Sigmoid colon (tissue), 7 donors: ENCODE results near the gene PXDN. TPM values are rescaled to one million over a fixed set of nuclear protein-coding genes. Genes with fewer than 3 reads are reported as not detected.

Source experiments
- DNase-seq: peaks from one replicate; pipeline ENCODE4 v3.0.0-alpha.2; 2019
- H3K27ac ChIP-seq, 4 donors: fragments of 200-600 bp; sonication (generic); one replicate each; pipeline ENCODE4 v1.5.1; 2016 to 2019; ENCODE audit warnings: mild to moderate bottlenecking in 1 of 4
- H3K27me3 ChIP-seq, 3 donors: fragments of 200-600 bp; sonication (generic); one replicate each; pipeline ENCODE4 v1.5.1; 2019; ENCODE audit warnings: mild to moderate bottlenecking in 1 of 3
- H3K36me3 ChIP-seq, 4 donors: fragments of 200-600 bp; sonication (generic); one replicate each; pipeline ENCODE4 v1.5.1; 2016 to 2019
- H3K4me1 ChIP-seq, 4 donors: fragments of 200-600 bp; sonication (generic); one replicate each; pipeline ENCODE4 v1.5.1; 2017 to 2019
- H3K4me3 ChIP-seq, 4 donors: fragments of 200-600 bp; sonication (generic); one replicate each; pipeline ENCODE4 v1.5.1; 2017 to 2019; ENCODE audit warnings: mild to moderate bottlenecking in 2 of 4, moderate library complexity in 1 of 4
- H3K9me3 ChIP-seq, 4 donors: fragments of 200-600 bp in 3 of 4; sonication (generic) in 3 of 4; one replicate each; pipeline versions ENCODE4 v1.5.1 to v1.6.1; 2013 to 2019
- EP300 ChIP-seq, 4 donors: sonication (generic); formaldehyde crosslinking; IDR thresholded peaks; one replicate each; pipeline ENCODE4 v1.6.1; 2017; ENCODE audit warnings: antibody characterized with exemption in 4 of 4
- POLR2A ChIP-seq, 2 donors: fragments of 450-650 bp; IDR thresholded peaks; one replicate each; pipeline ENCODE4 v1.6.1; 2016; ENCODE audit warnings: antibody characterized with exemption in 2 of 2, mild to moderate bottlenecking in 2 of 2, moderate library complexity in 2 of 2
- POLR2AphosphoS5 ChIP-seq, 4 donors: sonication (generic); formaldehyde crosslinking; IDR thresholded peaks; one replicate each; pipeline ENCODE4 v1.6.1; 2017; ENCODE audit warnings: antibody characterized with exemption in 4 of 4
- WGBS, 2 donors: extraction: QIAGEN DNeasy Blood & Tissue Kit; methylation state at CpG; one replicate each; pipeline ENCODE4 v1.1.7; 2013; 5-methylcytosine and 5-hydroxymethylcytosine counted together
- intact Hi-C: fragments of 100-400 bp; cut with DNase I; formaldehyde crosslinking; loops from one replicate; pipeline ENCODE4 v1.15.1; 2023
- polyA plus RNA-seq, 3 donors: library from polyadenylated mRNA; stranded (reverse); fragments of 200-250 nt; gene quantifications; one replicate each; pipeline ENCODE4 v1.2.3, GENCODE V29; 2013
- total RNA-seq, 4 donors: library from RNA; depleted of rRNA; stranded (reverse); fragments of >200 nt; gene quantifications; one replicate each; pipeline ENCODE4 v1.1.0, GENCODE V29; 2016
- TF ChIP-seq, protein P1 (sequence below), 4 experiments: fragments of 450-650 bp in 3 of 4; fragments of 200-600 bp in 1 of 4; IDR thresholded peaks; one replicate each; pipeline ENCODE4 v1.5.1; 2016 to 2019; ENCODE audit warnings: antibody characterized with exemption in 4 of 4, mild to moderate bottlenecking in 3 of 4, moderate library complexity in 2 of 4
- donor health status: healthy with polysubstance abuse.
- donor health status: Bipolar disorder and iron deficiency.
- donor health status: healthy.

Gene PXDN
- total and polyA plus RNA-seq, 7 donors = 1.2 to 126 (median 34.4) TPM

GRCh38 chr2:1739322-1739957, 4.9 kb downstream of the PXDN start:
- H3K27me3 ChIP-seq = no peaks in the 10 kb centered on the region
- peak in 2 of 4 donors; percentile 25 to 57 for TF ChIP-seq POLR2AphosphoS5 (IDR thresholded peaks at IDR 0.05)
- no peak for TF ChIP-seq POLR2A (IDR thresholded peaks at IDR 0.05)
- TF ChIP-seq, protein P1, sequence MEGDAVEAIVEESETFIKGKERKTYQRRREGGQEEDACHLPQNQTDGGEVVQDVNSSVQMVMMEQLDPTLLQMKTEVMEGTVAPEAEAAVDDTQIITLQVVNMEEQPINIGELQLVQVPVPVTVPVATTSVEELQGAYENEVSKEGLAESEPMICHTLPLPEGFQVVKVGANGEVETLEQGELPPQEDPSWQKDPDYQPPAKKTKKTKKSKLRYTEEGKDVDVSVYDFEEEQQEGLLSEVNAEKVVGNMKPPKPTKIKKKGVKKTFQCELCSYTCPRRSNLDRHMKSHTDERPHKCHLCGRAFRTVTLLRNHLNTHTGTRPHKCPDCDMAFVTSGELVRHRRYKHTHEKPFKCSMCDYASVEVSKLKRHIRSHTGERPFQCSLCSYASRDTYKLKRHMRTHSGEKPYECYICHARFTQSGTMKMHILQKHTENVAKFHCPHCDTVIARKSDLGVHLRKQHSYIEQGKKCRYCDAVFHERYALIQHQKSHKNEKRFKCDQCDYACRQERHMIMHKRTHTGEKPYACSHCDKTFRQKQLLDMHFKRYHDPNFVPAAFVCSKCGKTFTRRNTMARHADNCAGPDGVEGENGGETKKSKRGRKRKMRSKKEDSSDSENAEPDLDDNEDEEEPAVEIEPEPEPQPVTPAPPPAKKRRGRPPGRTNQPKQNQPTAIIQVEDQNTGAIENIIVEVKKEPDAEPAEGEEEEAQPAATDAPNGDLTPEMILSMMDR (IDR thresholded peaks at IDR 0.05) = no peak
- no peak for TF ChIP-seq EP300 (IDR thresholded peaks at IDR 0.05)
- H3K9me3 ChIP-seq = no peaks in the 10 kb centered on the region
- intact Hi-C loops = no loop called here
- DNase-seq = no peak
- peaks cover 0 to 75% (median 64%) of the 10 kb centered on the region in 4 donors for H3K4me1 ChIP-seq
- peak overlapping the region; percentile 43 to 100 (median 99) for H3K27ac ChIP-seq
- 81 to 84% methylated on average over 9 of the region's 9 CpGs for WGBS, 2 donors
- H3K4me3 ChIP-seq = no peak overlapping the region
- no peaks in the 10 kb centered on the region for H3K36me3 ChIP-seq

- Histone ChIP-seq H3K4me1 (peaks cover 0 to 75% (median 64%) of the 10 kb centered on the region in 4 donors), H3K27ac (peak overlapping the region; percentile 43 to 100 (median 99)), H3K9me3 (no peaks in the 10 kb centered on the region), H3K4me3 (no peak overlapping the region), H3K36me3 (no peaks in the 10 kb centered on the region), H3K27me3 (no peaks in the 10 kb centered on the region)
- TF ChIP-seq POLR2AphosphoS5 (IDR thresholded peaks at IDR 0.05) (no peak), EP300 (IDR thresholded peaks at IDR 0.05) (no peak), POLR2A (IDR thresholded peaks at IDR 0.05) (no peak)
- TF ChIP-seq, protein P1 (IDR thresholded peaks at IDR 0.05) = no peak
- DNase-seq = peak; percentile 64
- 76 to 80% methylated on average over 19 of the region's 19 CpGs for WGBS, 2 donors
- intact Hi-C loops = no loop called here
Observed at GRCh38 chr2:1738646-1739302, 5.5 kb downstream of the PXDN start.

DNA sequence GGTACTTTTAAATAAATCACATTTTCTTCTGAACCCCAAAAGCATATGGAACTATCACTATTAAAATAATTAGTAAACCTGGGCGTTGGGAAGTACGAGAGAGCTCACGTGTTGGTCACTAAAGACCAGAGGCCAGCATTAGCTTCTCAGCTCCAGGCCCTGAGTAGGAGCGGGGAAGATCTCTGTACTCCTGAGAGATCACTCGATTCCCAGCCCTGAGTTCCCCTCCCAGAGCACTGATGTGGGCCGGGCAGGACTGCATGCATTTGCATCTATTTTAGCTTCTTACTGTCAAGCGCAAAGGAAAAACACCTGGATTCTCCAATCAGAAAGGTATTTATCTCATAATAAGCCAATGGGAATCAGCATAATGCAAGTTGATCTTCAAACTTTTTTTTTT, 6.2 kb downstream of the PXDN start:
- intact Hi-C loops = no loop called here
- Histone ChIP-seq H3K4me1 (peaks cover 0 to 75% (median 64%) of the 10 kb centered on the region in 4 donors), H3K36me3 (no peaks in the 10 kb centered on the region), H3K9me3 (no peaks in the 10 kb centered on the region), H3K27ac (peak overlapping the region; percentile 43 to 100 (median 99)), H3K27me3 (no peaks in the 10 kb centered on the region), H3K4me3 (no peak overlapping the region)
- DNase-seq = no peak
- TF ChIP-seq, protein P1 (IDR thresholded peaks at IDR 0.05) = no peak
- TF ChIP-seq EP300 (IDR thresholded peaks at IDR 0.05) (no peak), POLR2A (IDR thresholded peaks at IDR 0.05) (no peak), POLR2AphosphoS5 (IDR thresholded peaks at IDR 0.05) (no peak)
- WGBS, 2 donors = 79 to 82% methylated on average over 7 of the region's 7 CpGs

- H3K9me3 ChIP-seq = no peaks in the 10 kb centered on the region
- H3K27ac ChIP-seq = peak overlapping the region in 3 of 4 donors; percentile 99 to 100 (median 99)
- H3K27me3 ChIP-seq = no peaks in the 10 kb centered on the region
- peak; percentile 86 for DNase-seq
- no peaks in the 10 kb centered on the region for H3K36me3 ChIP-seq
- TF ChIP-seq POLR2AphosphoS5 (IDR thresholded peaks at IDR 0.05) (peak; percentile 53 to 79 (median 65)), EP300 (IDR thresholded peaks at IDR 0.05) (peak; percentile 3 to 79 (median 38)), POLR2A (IDR thresholded peaks at IDR 0.05) (peak in 1 of 2 donors; percentile 10)
- TF ChIP-seq, protein P1 (IDR thresholded peaks at IDR 0.05) = no peak
- 74 to 81% methylated on average over 17 of the region's 17 CpGs for WGBS, 2 donors
- peaks cover 0 to 75% (median 64%) of the 10 kb centered on the region in 4 donors for H3K4me1 ChIP-seq
- intact Hi-C loops = no loop called here
- H3K4me3 ChIP-seq = peak overlapping the region in 1 of 4 donors; percentile 13
Observed at GRCh38 chr2:1736997-1737480, 7.3 kb downstream of the PXDN start.
